Upper lobe of right lung (tissue), 1 donor: Measurements from ENCODE around the gene FATE1. TPM values are rescaled to one million over a fixed set of nuclear protein-coding genes. Genes with fewer than 3 reads are reported as not detected.

Experiments used
- ATAC-seq: fragments of 200-7000 bp; cut with Tn5 transposase; one replicate; pipeline ENCODE4 v1.9.1; 2020; ENCODE audit warnings: mild to moderate bottlenecking, moderate library complexity
- DNase-seq: peaks from one replicate; pipeline ENCODE4 v3.0.0-alpha.2; 2020
- H3K27ac ChIP-seq: fragments of 200-600 bp; one replicate; pipeline ENCODE4 v1.8.0; 2022
- H3K27me3 ChIP-seq: fragments of 200-600 bp; one replicate; pipeline ENCODE4 v1.8.0; 2022; ENCODE audit warnings: mild to moderate bottlenecking
- H3K36me3 ChIP-seq: fragments of 200-600 bp; one replicate; pipeline ENCODE4 v1.8.0; 2022
- H3K4me1 ChIP-seq: fragments of 200-600 bp; one replicate; pipeline ENCODE4 v1.8.0; 2022
- H3K4me3 ChIP-seq: fragments of 200-600 bp; one replicate; pipeline ENCODE4 v1.8.0; 2022; ENCODE audit warnings: mild to moderate bottlenecking
- H3K9me3 ChIP-seq: fragments of 200-600 bp; one replicate; pipeline ENCODE4 v1.8.0; 2022
- intact Hi-C: fragments of 100-400 bp; cut with DNase I; formaldehyde crosslinking; loops from one replicate; pipeline ENCODE4 v1.11.0; 2022
- total RNA-seq: library from RNA; stranded (reverse); fragmentation: NEBNext Ultra II Directional; extraction: Animal tissue kit (Norgen Biotek cat#: 25700); gene quantifications from one replicate; pipeline ENCODE4 v1.2.1, GENCODE V29; 2021
- TF ChIP-seq, protein P1 (sequence below): fragments of 200-600 bp; IDR thresholded peaks from one replicate; pipeline ENCODE4 v1.8.0; 2022; ENCODE audit warnings: antibody characterized with exemption
- donor health status: DM: no; HTN: yes; CAD: no; lungs with severe emphysema.

The FATE1 gene
- total RNA-seq, 1 donor from 2014 or later = not detected

DNA sequence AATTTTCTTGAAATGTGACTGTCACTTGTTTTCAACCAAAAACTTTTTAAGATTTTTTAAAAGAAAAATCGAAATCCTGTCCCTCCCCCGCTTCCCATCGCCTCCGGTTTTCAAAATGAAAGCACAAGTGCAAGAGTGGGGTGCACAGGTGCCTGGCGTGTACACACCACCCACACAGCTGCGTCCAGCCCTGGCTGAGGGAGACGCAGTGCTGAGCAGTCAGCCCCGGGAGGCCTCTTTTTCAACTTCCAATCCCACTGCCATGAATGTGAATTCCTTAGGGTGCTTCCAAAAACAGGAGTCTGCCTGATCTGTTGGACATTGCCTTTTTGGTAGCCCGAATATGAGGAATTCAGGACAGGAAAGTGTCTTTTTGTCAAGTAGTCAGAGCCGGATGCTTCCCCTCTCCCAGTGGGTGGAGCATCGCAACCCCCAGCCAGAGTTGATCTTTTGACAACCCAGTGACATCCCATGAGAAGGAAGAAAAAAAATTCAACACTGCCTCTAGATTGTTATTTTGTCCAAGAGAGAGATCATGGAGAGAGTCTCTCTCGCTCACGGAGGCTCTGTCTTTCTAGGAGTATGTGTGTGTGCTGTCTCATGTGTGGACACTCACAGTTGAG lies 11.7 kb upstream of the FATE1 start:
- Histone ChIP-seq H3K4me1 (no peaks in the 10 kb centered on the region), H3K27me3 (no peaks in the 10 kb centered on the region), H3K27ac (no peak overlapping the region), H3K9me3 (no peaks in the 10 kb centered on the region), H3K36me3 (no peaks in the 10 kb centered on the region), H3K4me3 (no peak overlapping the region)
- no peak for ATAC-seq
- no peak for DNase-seq
- TF ChIP-seq, protein P1, sequence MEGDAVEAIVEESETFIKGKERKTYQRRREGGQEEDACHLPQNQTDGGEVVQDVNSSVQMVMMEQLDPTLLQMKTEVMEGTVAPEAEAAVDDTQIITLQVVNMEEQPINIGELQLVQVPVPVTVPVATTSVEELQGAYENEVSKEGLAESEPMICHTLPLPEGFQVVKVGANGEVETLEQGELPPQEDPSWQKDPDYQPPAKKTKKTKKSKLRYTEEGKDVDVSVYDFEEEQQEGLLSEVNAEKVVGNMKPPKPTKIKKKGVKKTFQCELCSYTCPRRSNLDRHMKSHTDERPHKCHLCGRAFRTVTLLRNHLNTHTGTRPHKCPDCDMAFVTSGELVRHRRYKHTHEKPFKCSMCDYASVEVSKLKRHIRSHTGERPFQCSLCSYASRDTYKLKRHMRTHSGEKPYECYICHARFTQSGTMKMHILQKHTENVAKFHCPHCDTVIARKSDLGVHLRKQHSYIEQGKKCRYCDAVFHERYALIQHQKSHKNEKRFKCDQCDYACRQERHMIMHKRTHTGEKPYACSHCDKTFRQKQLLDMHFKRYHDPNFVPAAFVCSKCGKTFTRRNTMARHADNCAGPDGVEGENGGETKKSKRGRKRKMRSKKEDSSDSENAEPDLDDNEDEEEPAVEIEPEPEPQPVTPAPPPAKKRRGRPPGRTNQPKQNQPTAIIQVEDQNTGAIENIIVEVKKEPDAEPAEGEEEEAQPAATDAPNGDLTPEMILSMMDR = no peak
- intact Hi-C loops = no loop called here

DNA sequence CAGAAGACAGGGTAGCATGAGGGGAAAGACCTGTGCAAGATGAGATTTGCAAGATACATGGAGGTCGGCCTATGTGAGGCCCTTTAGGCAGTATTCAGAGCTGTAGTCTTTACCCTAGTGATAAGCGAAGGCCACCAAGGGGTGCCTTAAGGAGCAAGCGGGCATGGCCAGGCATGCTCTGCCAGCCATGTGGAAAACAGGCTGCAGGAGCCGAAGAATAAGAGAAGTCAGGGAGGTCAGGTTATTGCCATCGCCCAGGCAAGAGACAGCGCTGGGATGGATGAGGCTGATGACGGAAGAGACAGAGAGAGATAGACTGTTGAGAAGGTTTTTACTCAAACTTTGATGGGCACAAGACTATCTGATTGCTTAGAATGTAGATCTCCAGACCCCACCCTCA lies 7.0 kb upstream of the FATE1 start:
- ATAC-seq (no peak), DNase-seq (no peak)
- Histone ChIP-seq H3K4me1 (no peaks in the 10 kb centered on the region), H3K4me3 (no peak overlapping the region), H3K27me3 (no peaks in the 10 kb centered on the region), H3K9me3 (no peaks in the 10 kb centered on the region), H3K27ac (no peak overlapping the region), H3K36me3 (no peaks in the 10 kb centered on the region)
- intact Hi-C loops = no loop called here
- TF ChIP-seq, protein P1 = no peak

DNA sequence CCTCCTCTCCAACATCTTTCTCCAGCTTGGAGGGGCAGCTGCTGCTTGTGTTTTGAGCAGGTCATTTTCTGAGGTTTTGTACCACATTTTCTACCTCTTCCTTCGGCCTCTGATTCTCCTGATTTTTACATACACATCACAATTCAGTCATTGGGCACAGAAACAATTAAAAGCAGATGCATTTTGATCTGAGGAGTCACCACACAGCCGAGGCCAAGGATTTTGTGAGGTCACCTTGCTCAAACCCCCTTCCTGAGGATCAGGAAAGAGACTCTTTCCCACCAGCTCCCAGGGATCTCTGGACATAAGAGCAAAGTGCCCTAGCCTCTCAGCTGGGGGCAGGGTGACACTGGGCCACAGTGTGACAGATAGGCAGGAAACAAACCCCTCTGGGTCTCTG lies 5.4 kb upstream of the FATE1 start:
- intact Hi-C loops = no loop called here
- no peaks in the 10 kb centered on the region for H3K9me3 ChIP-seq
- TF ChIP-seq, protein P1 = no peak
- no peak for ATAC-seq
- no peak overlapping the region for H3K27ac ChIP-seq
- no peak for DNase-seq
- H3K27me3 ChIP-seq = no peaks in the 10 kb centered on the region
- no peaks in the 10 kb centered on the region for H3K36me3 ChIP-seq
- H3K4me3 ChIP-seq = no peak overlapping the region
- H3K4me1 ChIP-seq = no peaks in the 10 kb centered on the region

DNA sequence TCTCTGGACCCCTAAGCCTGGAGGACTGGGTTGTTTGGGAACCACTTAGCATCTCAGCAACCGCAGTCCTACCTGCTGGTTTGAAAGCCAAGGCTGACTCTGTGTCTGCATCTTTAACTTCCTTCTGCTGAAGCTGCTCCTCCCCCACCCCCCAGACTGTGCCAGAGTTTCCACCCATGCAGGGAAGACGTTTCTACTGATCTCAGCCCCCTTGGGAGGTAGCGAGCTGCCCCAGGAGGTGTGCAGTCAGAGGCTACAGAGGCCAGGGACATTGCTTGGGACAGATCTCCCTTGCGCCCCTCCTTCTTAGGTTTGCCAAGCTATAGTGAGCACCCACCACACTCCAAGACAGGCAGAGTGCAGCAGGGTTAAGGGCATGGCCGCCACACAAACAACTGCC lies 4.7 kb upstream of the FATE1 start:
- H3K4me1 ChIP-seq = no peaks in the 10 kb centered on the region
- no peaks in the 10 kb centered on the region for H3K36me3 ChIP-seq
- TF ChIP-seq, protein P1 = no peak
- DNase-seq (no peak), ATAC-seq (no peak)
- H3K9me3 ChIP-seq = no peaks in the 10 kb centered on the region
- H3K27me3 ChIP-seq = no peaks in the 10 kb centered on the region
- H3K27ac ChIP-seq = no peak overlapping the region
- intact Hi-C loops = no loop called here
- H3K4me3 ChIP-seq = no peak overlapping the region

DNA sequence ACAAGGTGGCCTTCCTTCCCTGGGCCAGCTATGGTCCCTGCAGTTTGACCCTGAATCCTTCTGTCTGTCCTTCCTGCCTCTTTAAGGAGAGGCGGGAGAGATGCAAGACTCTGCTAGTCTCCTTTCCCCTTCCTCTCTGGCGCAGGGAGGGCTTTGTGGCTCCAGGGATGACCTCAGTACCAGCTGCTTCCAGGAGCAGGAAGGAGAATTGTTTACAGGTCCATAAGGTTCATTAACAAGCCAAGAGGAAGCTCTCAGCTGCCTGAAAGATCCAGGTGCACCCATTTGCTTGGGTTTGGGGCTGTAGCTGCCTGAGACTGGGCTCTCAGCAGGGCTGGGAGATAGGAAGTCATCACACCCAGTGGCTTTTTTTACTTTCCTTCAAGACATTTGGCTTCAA lies 4.0 kb upstream of the FATE1 start:
- ATAC-seq = no peak
- H3K27ac ChIP-seq = no peak overlapping the region
- TF ChIP-seq, protein P1 = no peak

DNA sequence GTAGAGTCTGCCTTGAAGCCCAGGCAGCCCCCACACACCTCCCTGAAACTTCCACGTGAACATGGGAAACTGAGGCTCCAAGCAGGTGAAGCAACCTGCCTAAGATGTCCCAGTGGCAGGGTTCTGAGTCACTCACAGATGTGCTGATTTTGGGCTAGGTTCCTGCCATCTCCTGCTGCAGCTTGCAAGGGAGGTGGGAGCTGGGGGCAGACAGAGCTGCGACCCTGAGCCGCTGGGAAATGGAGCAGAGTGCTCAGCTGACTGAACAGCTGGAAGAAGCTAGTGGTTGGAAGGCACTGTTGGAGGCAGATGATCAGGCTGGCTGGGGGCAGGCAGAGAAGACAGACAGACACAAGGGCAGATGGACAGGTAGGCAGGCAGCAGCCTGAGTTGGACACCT lies 3.6 kb upstream of the FATE1 start:
- H3K9me3 ChIP-seq = no peaks in the 10 kb centered on the region
- DNase-seq = no peak
- H3K4me1 ChIP-seq = no peaks in the 10 kb centered on the region
- H3K27me3 ChIP-seq = no peaks in the 10 kb centered on the region
- intact Hi-C loops = no loop called here
- no peaks in the 10 kb centered on the region for H3K36me3 ChIP-seq
- H3K27ac ChIP-seq = no peak overlapping the region
- no peak for ATAC-seq
- H3K4me3 ChIP-seq = no peak overlapping the region
- TF ChIP-seq, protein P1 = no peak

More for the DNA sequence above, 4.0 kb upstream of the FATE1 start:
- no peaks in the 10 kb centered on the region for H3K27me3 ChIP-seq
- no peaks in the 10 kb centered on the region for H3K36me3 ChIP-seq
- DNase-seq = no peak
- H3K9me3 ChIP-seq = no peaks in the 10 kb centered on the region
- H3K4me3 ChIP-seq = no peak overlapping the region
- no peaks in the 10 kb centered on the region for H3K4me1 ChIP-seq
- intact Hi-C loops = no loop called here
